Epidermal melanocyte (primary cell): ENCODE data around the gene ZFP36L1.

ENCODE experiments used
- DNase-seq: peaks from one replicate; pipeline ENCODE4 v3.0.0; 2011; ENCODE audit warnings: low spot score; ENCODE audit not compliant: insufficient read length

Gene ZFP36L1

GRCh38 chr14:68741477-68741791, 51.4 kb downstream of the ZFP36L1 start:
- DNase-seq, result no peak

- no peak for DNase-seq
Observed at GRCh38 chr14:68740788-68741476, 51.9 kb downstream of the ZFP36L1 start.

GRCh38 chr14:68739701-68740100, 53.2 kb downstream of the ZFP36L1 start:
- no peak for DNase-seq

GRCh38 chr14:68738559-68738958, 54.3 kb downstream of the ZFP36L1 start:
- no peak for DNase-seq
